Stimulated activated effector memory CD8-positive, alpha-beta T cell treated with anti-CD3 and anti-CD28 coated beads, Interleukin-12 subunit alpha, Interleukin-12 subunit beta, amount 100 ng/mL, for 72 hours (primary cell): Measurements from ENCODE around the gene GRHPR.

ENCODE experiments used
- ATAC-seq: fragments of 150-1000 bp; cut with Tn5 transposase; 2 replicates; pipeline ENCODE4 v1.10.0; 2021
- DNase-seq, 2 donors: peaks; one replicate each; pipeline ENCODE4 v3.0.0; 2021 to 2022; ENCODE audit warnings: low spot score in 2 of 2
- H3K27ac Mint-ChIP-seq: one replicate; pipeline ENCODE4 v1.8.0; 2022; ENCODE audit warnings: mild to moderate bottlenecking, mixed read lengths
- H3K36me3 Mint-ChIP-seq: one replicate; pipeline ENCODE4 v1.8.0; 2022; ENCODE audit warnings: mild to moderate bottlenecking, mixed read lengths
- H3K4me1 Mint-ChIP-seq: one replicate; pipeline ENCODE4 v1.8.0; 2022; ENCODE audit warnings: mixed read lengths
- H3K4me3 Mint-ChIP-seq: one replicate; pipeline ENCODE4 v1.8.0; 2022; ENCODE audit warnings: mild to moderate bottlenecking, mixed read lengths
- H3K9me3 Mint-ChIP-seq: one replicate; pipeline ENCODE4 v1.8.0; 2022; ENCODE audit warnings: mixed read lengths

GRHPR gene

GRCh38 chr9:37444890-37445289 lies 22.4 kb downstream of the GRHPR start:
- peaks cover 18% of the 10 kb centered on the region for H3K4me1 Mint-ChIP-seq
- no peak for DNase-seq
- no peaks in the 10 kb centered on the region for H3K9me3 Mint-ChIP-seq
- H3K27ac Mint-ChIP-seq = no peak overlapping the region
- peaks cover 49% of the 10 kb centered on the region for H3K36me3 Mint-ChIP-seq
- ATAC-seq = no peak
- H3K4me3 Mint-ChIP-seq = no peak overlapping the region

- no peak for DNase-seq
- H3K9me3 Mint-ChIP-seq = no peaks in the 10 kb centered on the region
- peak overlapping the region; percentile 56 for H3K27ac Mint-ChIP-seq
- no peak for ATAC-seq
- H3K4me1 Mint-ChIP-seq = peaks cover 18% of the 10 kb centered on the region
- peaks cover 50% of the 10 kb centered on the region for H3K36me3 Mint-ChIP-seq
- no peak overlapping the region for H3K4me3 Mint-ChIP-seq
Observed at GRCh38 chr9:37445832-37446231, 23.3 kb downstream of the GRHPR start.

- Mint-ChIP-seq H3K9me3 (no peaks in the 10 kb centered on the region), H3K4me1 (peaks cover 18% of the 10 kb centered on the region), H3K27ac (no peak overlapping the region), H3K4me3 (no peak overlapping the region), H3K36me3 (peaks cover 50% of the 10 kb centered on the region)
- DNase-seq = no peak
- no peak for ATAC-seq
Observed at GRCh38 chr9:37446401-37446800, 23.9 kb downstream of the GRHPR start.

GRCh38 chr9:37447111-37447510 lies 24.6 kb downstream of the GRHPR start:
- no peak overlapping the region for H3K27ac Mint-ChIP-seq
- no peaks in the 10 kb centered on the region for H3K9me3 Mint-ChIP-seq
- ATAC-seq (no peak), DNase-seq (no peak)
- H3K36me3 Mint-ChIP-seq = peaks cover 43% of the 10 kb centered on the region
- H3K4me1 Mint-ChIP-seq = peaks cover 18% of the 10 kb centered on the region
- no peak overlapping the region for H3K4me3 Mint-ChIP-seq

- Mint-ChIP-seq H3K9me3 (no peaks in the 10 kb centered on the region), H3K36me3 (peaks cover 35% of the 10 kb centered on the region), H3K4me1 (peaks cover 31% of the 10 kb centered on the region), H3K4me3 (no peak overlapping the region), H3K27ac (no peak overlapping the region)
- ATAC-seq (no peak), DNase-seq (no peak)
Observed at GRCh38 chr9:37449862-37450632, 27.6 kb downstream of the GRHPR start.

DNA sequence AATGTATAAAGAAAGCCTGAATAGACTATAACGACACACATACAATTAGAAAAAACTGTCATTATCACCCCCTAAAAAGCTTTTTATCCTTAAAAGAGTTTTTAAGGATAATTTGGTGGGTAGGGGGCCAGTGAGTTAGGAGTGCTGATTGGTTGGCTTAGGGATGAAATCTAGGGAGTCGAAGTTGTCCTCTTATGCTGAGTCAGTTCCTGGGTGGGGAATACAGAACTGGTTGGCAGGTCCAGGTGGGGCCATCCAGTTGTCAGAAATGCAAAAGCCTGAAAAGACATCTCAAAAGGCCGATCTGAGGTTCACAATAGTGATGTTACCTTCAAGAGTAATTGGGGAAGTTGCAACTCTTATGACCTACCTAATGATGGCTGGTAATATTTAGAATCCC lies 29.1 kb downstream of the GRHPR start:
- Mint-ChIP-seq H3K36me3 (peaks cover 35% of the 10 kb centered on the region), H3K27ac (peak overlapping the region; percentile 54), H3K4me1 (peaks cover 27% of the 10 kb centered on the region), H3K9me3 (no peaks in the 10 kb centered on the region), H3K4me3 (no peak overlapping the region)
- ATAC-seq (no peak), DNase-seq (no peak)

- ATAC-seq (no peak), DNase-seq (no peak)
- Mint-ChIP-seq H3K36me3 (peaks cover 34% of the 10 kb centered on the region), H3K4me3 (no peak overlapping the region), H3K4me1 (peaks cover 28% of the 10 kb centered on the region), H3K27ac (no peak overlapping the region), H3K9me3 (no peaks in the 10 kb centered on the region)
Observed at GRCh38 chr9:37452611-37453010, 30.1 kb downstream of the GRHPR start.

DNA sequence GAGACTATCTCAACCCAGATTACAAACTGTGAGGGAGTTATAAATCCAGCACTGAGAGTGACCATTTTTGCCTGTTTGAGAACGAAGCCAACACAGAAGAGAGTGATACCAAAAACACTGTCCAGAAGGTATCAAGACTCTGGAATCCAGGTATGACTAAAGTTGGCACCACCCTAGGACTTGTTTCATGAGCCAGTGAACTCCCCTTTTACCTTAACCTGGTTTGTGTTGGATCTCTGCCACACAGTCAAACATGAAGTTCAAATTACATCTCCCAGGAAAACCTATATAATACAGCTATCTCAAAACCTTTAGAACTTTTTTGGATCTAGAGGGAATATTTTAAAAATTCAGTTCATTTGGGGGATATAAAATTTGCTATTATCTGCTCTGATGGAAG lies 31.3 kb downstream of the GRHPR start:
- Mint-ChIP-seq H3K27ac (peak overlapping the region; percentile 7), H3K4me1 (peaks cover 30% of the 10 kb centered on the region), H3K9me3 (no peaks in the 10 kb centered on the region), H3K36me3 (peaks cover 23% of the 10 kb centered on the region), H3K4me3 (no peak overlapping the region)
- ATAC-seq = no peak
- no peak for DNase-seq

DNA sequence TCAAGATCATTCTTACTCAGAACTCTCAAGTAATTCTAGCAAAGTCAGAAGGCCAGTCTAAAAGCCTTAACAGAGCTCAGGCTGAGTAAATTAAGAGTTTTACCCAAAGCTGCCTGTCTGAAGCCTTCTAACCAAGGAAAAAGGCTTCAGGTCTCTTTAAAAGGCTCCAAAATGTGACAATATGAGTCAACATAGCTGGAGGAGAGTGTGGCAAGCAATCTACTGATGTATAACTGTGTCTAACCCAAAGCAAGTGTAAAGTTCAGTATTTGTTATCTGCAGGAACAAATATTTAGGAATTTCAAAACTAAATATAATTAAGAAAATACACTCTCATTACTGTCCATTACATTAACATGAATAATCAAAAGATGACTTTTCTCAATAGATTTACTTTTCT lies 31.7 kb downstream of the GRHPR start:
- DNase-seq (no peak), ATAC-seq (no peak)
- Mint-ChIP-seq H3K9me3 (no peaks in the 10 kb centered on the region), H3K36me3 (peaks cover 22% of the 10 kb centered on the region), H3K27ac (peak overlapping the region; percentile 7), H3K4me3 (no peak overlapping the region), H3K4me1 (peaks cover 30% of the 10 kb centered on the region)

- Mint-ChIP-seq H3K27ac (no peak overlapping the region), H3K4me1 (peaks cover 30% of the 10 kb centered on the region)
Observed at GRCh38 chr9:37455884-37456647, 33.6 kb downstream of the GRHPR start.

GRCh38 chr9:37456817-37457216 lies 34.3 kb downstream of the GRHPR start:
- Mint-ChIP-seq H3K4me1 (peaks cover 30% of the 10 kb centered on the region), H3K27ac (no peak overlapping the region), H3K36me3 (peaks cover 9% of the 10 kb centered on the region), H3K4me3 (no peak overlapping the region), H3K9me3 (no peaks in the 10 kb centered on the region)
- ATAC-seq (no peak), DNase-seq (no peak)

More at GRCh38 chr9:37455884-37456647, 33.6 kb downstream of the GRHPR start:
- peaks cover 12% of the 10 kb centered on the region for H3K36me3 Mint-ChIP-seq
- no peaks in the 10 kb centered on the region for H3K9me3 Mint-ChIP-seq
- ATAC-seq (no peak), DNase-seq (no peak)
- H3K4me3 Mint-ChIP-seq = no peak overlapping the region

DNA sequence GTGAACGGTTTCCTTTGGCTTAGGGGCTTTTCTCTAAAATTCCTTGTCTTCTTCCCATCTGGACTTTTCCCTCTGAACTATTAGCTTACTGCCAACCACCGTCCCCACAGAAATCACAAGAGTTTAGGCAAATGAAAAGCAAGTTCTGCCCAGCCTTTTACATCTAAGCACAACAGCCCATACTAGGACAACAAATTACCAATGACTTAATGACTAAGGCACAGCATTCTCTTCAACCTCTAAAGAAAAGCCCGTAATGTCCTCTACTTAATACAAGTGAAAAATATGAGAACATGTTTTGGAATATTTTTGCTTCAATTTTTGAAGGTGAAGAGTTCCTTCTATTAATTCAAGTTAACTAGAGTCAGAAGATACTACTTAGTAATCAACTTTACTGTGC lies 41.5 kb downstream of the GRHPR start:
- H3K9me3 Mint-ChIP-seq = no peaks in the 10 kb centered on the region
- peak overlapping the region; percentile 94 for H3K4me3 Mint-ChIP-seq
- H3K4me1 Mint-ChIP-seq = peaks cover 27% of the 10 kb centered on the region
- ATAC-seq (no peak), DNase-seq (no peak)
- peak overlapping the region; percentile 97 for H3K27ac Mint-ChIP-seq
- peaks cover 49% of the 10 kb centered on the region for H3K36me3 Mint-ChIP-seq

- peak; percentile 76 to 93 for DNase-seq
Observed at GRCh38 chr9:37464426-37465248, 42.1 kb downstream of the GRHPR start.

DNA sequence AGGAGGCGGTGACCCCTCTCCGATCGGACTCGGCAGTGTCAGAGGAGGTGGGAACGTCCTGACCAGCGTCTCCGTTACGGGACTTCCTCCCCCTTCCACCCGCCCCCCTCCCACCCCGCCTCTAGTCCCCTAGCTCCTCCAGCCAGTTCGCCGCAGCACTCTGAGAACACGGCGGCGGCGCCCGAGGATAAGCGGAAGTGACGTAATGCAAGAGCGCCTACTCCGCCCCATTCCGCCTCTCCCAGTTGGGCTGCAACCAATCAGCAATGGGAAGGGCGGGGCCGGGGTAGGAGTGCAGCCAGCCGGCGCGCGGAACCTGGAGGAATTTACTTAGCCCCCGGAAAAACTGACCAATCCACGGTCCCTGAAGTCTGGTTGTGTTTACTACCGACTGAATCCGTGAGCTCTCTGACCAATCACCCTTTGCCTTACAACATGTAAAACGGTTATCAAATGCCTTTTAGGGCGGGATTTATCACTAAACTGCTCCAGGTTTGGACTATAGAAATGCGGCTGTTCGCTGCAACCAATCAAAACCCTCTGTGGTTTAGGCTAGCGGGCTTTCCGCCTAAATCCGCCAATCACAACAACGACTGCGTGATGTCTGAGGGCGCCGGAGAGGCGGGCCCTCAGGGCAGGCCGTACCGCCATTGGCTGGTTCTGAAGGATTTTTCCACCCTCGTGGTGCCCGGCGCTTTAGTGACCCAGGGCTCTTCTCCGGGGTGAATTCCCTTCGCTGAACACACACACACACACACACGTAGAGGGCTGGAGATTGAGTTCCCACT lies 42.9 kb downstream of the GRHPR start, which contains the start of gene ZBTB5:
ZBTB5 (minus strand) TSS at position 202 of the 788 bp plus-strand sequence. CDS start 22,899 bp downstream, outside the sequence.
- Mint-ChIP-seq H3K4me1 (peaks cover 27% of the 10 kb centered on the region), H3K27ac (peak within 1 kb of the TSS; percentile 97), H3K9me3 (no peaks in the 10 kb centered on the region), H3K4me3 (peak within 1 kb of the TSS; percentile 94), H3K36me3 (peaks cover 48% of the 10 kb centered on the region)
- DNase-seq (peak; percentile 88 to 97), ATAC-seq (peak; percentile 88)

More at GRCh38 chr9:37464426-37465248, 42.1 kb downstream of the GRHPR start:
- Mint-ChIP-seq H3K4me3 (peak overlapping the region; percentile 94), H3K9me3 (no peaks in the 10 kb centered on the region), H3K27ac (peak overlapping the region; percentile 97), H3K36me3 (peaks cover 49% of the 10 kb centered on the region), H3K4me1 (peaks cover 27% of the 10 kb centered on the region)
- ATAC-seq = peak; percentile 63
